NCI-H1417 treated with DMSO at 0.1 percent for 48 hours (cell line): ENCODE data around the gene KCNQ1.
A peak's percentile ranks its signal among the peaks of the same experiment; 100 is the strongest.

Experiments
- DNase-seq: peaks from one replicate; lab custom pipeline; 2025; lab: John Stamatoyannopoulos, UW

KCNQ1 gene

GRCh38 chr11:2883979-2884815, 439.4 kb downstream of the KCNQ1 start:
- no peak for DNase-seq

GRCh38 chr11:2885017-2885677, 440.3 kb downstream of the KCNQ1 start:
- DNase-seq, result no peak

GRCh38 chr11:2885678-2886081, 440.9 kb downstream of the KCNQ1 start, which contains the start of gene CDKN1C:
Gene CDKN1C (minus strand): TSS chr11:2885775. CDS start chr11:2885456, 319 bp downstream.
- peak; percentile 8 for DNase-seq

GRCh38 chr11:2886191-2886894, 441.5 kb downstream of the KCNQ1 start:
- no peak for DNase-seq

- DNase-seq, result no peak
These were observed 442.1 kb downstream of the KCNQ1 start for GRCh38 chr11:2886936-2887335.

- no peak for DNase-seq
These were observed 442.8 kb downstream of the KCNQ1 start for GRCh38 chr11:2887515-2888195.

GRCh38 chr11:2888266-2888968, 443.6 kb downstream of the KCNQ1 start:
- peak; percentile 3 for DNase-seq

- DNase-seq, result no peak
These were observed 444.8 kb downstream of the KCNQ1 start for GRCh38 chr11:2889362-2890273.

GRCh38 chr11:2890466-2891294, 445.9 kb downstream of the KCNQ1 start:
- DNase-seq, result no peak

- no peak for DNase-seq
These were observed 446.8 kb downstream of the KCNQ1 start for GRCh38 chr11:2891326-2892214.

GRCh38 chr11:2892215-2892966, 447.6 kb downstream of the KCNQ1 start:
- peak; percentile 21 for DNase-seq

- no peak for DNase-seq
These were observed 448.2 kb downstream of the KCNQ1 start for GRCh38 chr11:2892967-2893528.

- no peak for DNase-seq
These were observed 449.1 kb downstream of the KCNQ1 start for GRCh38 chr11:2893935-2894334.

GRCh38 chr11:2896047-2896446, 451.2 kb downstream of the KCNQ1 start:
- no peak for DNase-seq

GRCh38 chr11:2897048-2897447, 452.2 kb downstream of the KCNQ1 start:
- DNase-seq, result no peak

GRCh38 chr11:2898366-2899079, 453.7 kb downstream of the KCNQ1 start:
- DNase-seq, result no peak
